GM19193 (cell line): Measurements from ENCODE around the gene BCL11B.

Experiments
- POLR2A ChIP-seq: IDR thresholded peaks from 4 replicates; pipeline ENCODE4 v1.6.1; 2011; ENCODE audit not compliant: insufficient read depth, insufficient read length; ENCODE audit errors: extremely low read depth

BCL11B gene

GRCh38 chr14:99255621-99256482 lies 16.1 kb downstream of the BCL11B start:
- no peak for TF ChIP-seq POLR2A

GRCh38 chr14:99254328-99255009 lies 17.5 kb downstream of the BCL11B start:
- no peak for TF ChIP-seq POLR2A

GRCh38 chr14:99253890-99254289 lies 18.1 kb downstream of the BCL11B start:
- no peak for TF ChIP-seq POLR2A

- TF ChIP-seq POLR2A, result no peak
Measured at GRCh38 chr14:99252940-99253868, 18.8 kb downstream of the BCL11B start.

GRCh38 chr14:99252443-99252939 lies 19.5 kb downstream of the BCL11B start:
- no peak for TF ChIP-seq POLR2A

- TF ChIP-seq POLR2A, result no peak
Measured at GRCh38 chr14:99251721-99252120, 20.3 kb downstream of the BCL11B start.

- no peak for TF ChIP-seq POLR2A
Measured at GRCh38 chr14:99250636-99251208, 21.3 kb downstream of the BCL11B start.

GRCh38 chr14:99249389-99249788 lies 22.6 kb downstream of the BCL11B start:
- no peak for TF ChIP-seq POLR2A

- no peak for TF ChIP-seq POLR2A
Measured at GRCh38 chr14:99248761-99249171, 23.2 kb downstream of the BCL11B start.

GRCh38 chr14:99247772-99248171 lies 24.2 kb downstream of the BCL11B start:
- TF ChIP-seq POLR2A, result no peak

GRCh38 chr14:99247101-99247729 lies 24.8 kb downstream of the BCL11B start:
- TF ChIP-seq POLR2A, result no peak

GRCh38 chr14:99246536-99247097 lies 25.4 kb downstream of the BCL11B start:
- no peak for TF ChIP-seq POLR2A

- TF ChIP-seq POLR2A, result no peak
Measured at GRCh38 chr14:99245564-99246511, 26.2 kb downstream of the BCL11B start.

- no peak for TF ChIP-seq POLR2A
Measured at GRCh38 chr14:99244941-99245563, 26.9 kb downstream of the BCL11B start.
